DND-41 (cell line): Measurements from ENCODE around the gene ATXN7.

Source experiments
- CTCF ChIP-seq: IDR thresholded peaks from 2 replicates; pipeline ENCODE4 v1.5.1; 2012; ENCODE audit warnings: borderline replicate concordance, low read length, moderate library complexity, mild to moderate bottlenecking; ENCODE audit not compliant: poor library complexity, severe bottlenecking; ENCODE audit errors: extremely low read depth
- EZH2 ChIP-seq: IDR thresholded peaks from 3 replicates; pipeline ENCODE4 v1.6.1; 2012; ENCODE audit warnings: borderline replicate concordance, low read depth, mild to moderate bottlenecking, moderate library complexity, low read length, inconsistent platforms; ENCODE audit not compliant: severe bottlenecking

GRCh38 chr3:64039981-64040733 is 176.5 kb downstream of the ATXN7 start:
- TF ChIP-seq CTCF = no peak
- no peak for TF ChIP-seq EZH2
